ENCODE data around the gene CLDN18. TPM values are rescaled to one million over a fixed set of nuclear protein-coding genes. Genes with fewer than 3 reads are reported as not detected.
A peak's percentile ranks its signal among the peaks of the same experiment; 100 is the strongest.

Gene CLDN18
- total and polyA plus RNA-seq, 10 of the 15 experiments (the other 5 are each of a cell fraction or from before 2014, with no cell fraction given), result 0.05 to 0.28 (median 0.18) TPM; not detected in 1

- no peaks in the 10 kb centered on the region for H3K9me3 ChIP-seq (replicated peaks; ENCODE audit: control insufficient read depth, insufficient read depth, low read length)
Measured at GRCh38 chr3:138005627-138006026, 4.3 kb upstream of the CLDN18 start.

More at GRCh38 chr3:138005627-138006026, 4.3 kb upstream of the CLDN18 start:
- H3K4me1 ChIP-seq (ENCODE audit: control insufficient read depth, insufficient read depth, low read length), result no peaks in the 10 kb centered on the region
- H3K4me3 ChIP-seq, result no peak overlapping the region
- no peak overlapping the region for H2AFZ ChIP-seq (ENCODE audit: control insufficient read depth, low read depth, low read length)
- TF ChIP-seq POU2F2 (IDR thresholded peaks at IDR 0.05; ENCODE audit: borderline replicate concordance, low read depth, low read length), result no peak
- no peak for TF ChIP-seq STAT3 (IDR thresholded peaks at IDR 0.05; ENCODE audit: low read depth, low read length)
- TF ChIP-seq PRDM15 (CRISPR knock-in tag; IDR thresholded peaks at IDR 0.05), result no peak
- TF ChIP-seq NRF1 (conservative IDR thresholded peaks at IDR 0.05; ENCODE audit: low read depth, low read length), result no peak
- no peak for TF ChIP-seq E2F4 (IDR thresholded peaks at IDR 0.05; ENCODE audit: low read depth, low read length)
- TF ChIP-seq IKZF1 (conservative IDR thresholded peaks at IDR 0.05), result no peak
- no peak for TF ChIP-seq JUNB (IDR thresholded peaks at IDR 0.05)
- TF ChIP-seq CHD1 (IDR thresholded peaks at IDR 0.05; ENCODE audit: low read depth, low read length), result no peak
- TF ChIP-seq HDGF (IDR thresholded peaks at IDR 0.05), result no peak
- no peak for TF ChIP-seq PML (IDR thresholded peaks at IDR 0.05; ENCODE audit: low read length)
- no peak for TF ChIP-seq RBBP5 (conservative IDR thresholded peaks at IDR 0.05)
- TF ChIP-seq TCF7 (IDR thresholded peaks at IDR 0.05; ENCODE audit: borderline replicate concordance), result no peak
- no peak for TF ChIP-seq TARDBP (IDR thresholded peaks at IDR 0.05; ENCODE audit: borderline replicate concordance)
- TF ChIP-seq EED (IDR thresholded peaks at IDR 0.05; ENCODE audit: low read depth), result no peak
- no peak for TF ChIP-seq ZBTB33 (IDR thresholded peaks at IDR 0.05)
- no peak for TF ChIP-seq CREM (IDR thresholded peaks at IDR 0.05; ENCODE audit: low read depth)
- no peak for TF ChIP-seq GABPA (IDR thresholded peaks at IDR 0.05; ENCODE audit: low read depth)
- TF ChIP-seq NFXL1 (IDR thresholded peaks at IDR 0.05; ENCODE audit: borderline replicate concordance), result no peak
- no peak for TF ChIP-seq SIX5 (IDR thresholded peaks at IDR 0.05; ENCODE audit: low read depth, low read length, severe bottlenecking)
- TF ChIP-seq HCFC1 (IDR thresholded peaks at IDR 0.05; ENCODE audit: low read length), result no peak
- FAIRE-seq, result peak; percentile 27
- no peaks in the 10 kb centered on the region for H3K79me2 ChIP-seq (ENCODE audit: control insufficient read depth, insufficient read depth, low read length)
- H4K20me1 ChIP-seq (ENCODE audit: control insufficient read depth, insufficient read depth), result no peaks in the 10 kb centered on the region
- intact Hi-C loops (cut with micrococcal nuclease; ENCODE audit: unreplicated experiment), result no loop called here
- H3K9ac ChIP-seq (ENCODE audit: control insufficient read depth, insufficient read depth, low read length), result no peak overlapping the region
- SMC1A ChIA-PET (ENCODE audit: uncharacterized antibody, unreplicated experiment), result interaction anchor here (1.0 to 1.7 kb wide), 4 partner anchors 10 to 28 kb away, joined by 4 to 8 read pairs (median 5); no protein-coding TSS in a partner anchor
- no peaks in the 10 kb centered on the region for H3K27me3 ChIP-seq (replicated peaks in 1 of 2; ENCODE audit: control insufficient read depth in 2 of 2, insufficient read depth in 2 of 2, low read length in 1 of 2)
- H3K4me2 ChIP-seq (ENCODE audit: control insufficient read depth, insufficient read depth), result no peak overlapping the region
- BruUV-seq (replicated peaks), result no TSS peak
- no peak for DNase-seq (ENCODE audit: low read depth, low spot score)
- POLR2A ChIA-PET, result no interaction called here
- CTCF ChIA-PET, result interaction anchor here (1.2 to 1.5 kb wide), 3 partner anchors 9 to 47 kb away, joined by 3 to 5 read pairs (median 3); no protein-coding TSS in a partner anchor
- ATAC-seq, result no peak
- H3K36me3 ChIP-seq (ENCODE audit: control insufficient read depth in 2 of 2, insufficient read depth in 2 of 2, low read length in 1 of 2), result no peaks in the 10 kb centered on the region
- RAD21 ChIA-PET (ENCODE audit: unreplicated experiment), result no interaction called here
- in situ Hi-C loops (cut with MboI), result no loop called here
- no peak overlapping the region for H3K27ac ChIP-seq (ENCODE audit: control insufficient read depth, insufficient read depth)

All from GM12878 (cell line).